ENCODE measurements around the gene LCN9.

GRCh38 chr9:135706288-135706687 lies 43.2 kb downstream of the LCN9 start:
- TF ChIP-seq CTCF (IDR thresholded peaks at IDR 0.05; ENCODE audit: low read length): no peak
- no peak for TF ChIP-seq EZH2 (optimal IDR thresholded peaks at IDR 0.05; ENCODE audit: low read depth, low read length)
- TF ChIP-seq EZH2phosphoT487 (IDR thresholded peaks at IDR 0.05; ENCODE audit: low read length): no peak

All from MM.1S (cell line).